OCI-LY3 (cell line): ENCODE measurements around the gene GAMT.

ENCODE experiments used
- CTCF ChIP-seq: fragments of 200-600, 300-600 bp; sonication (generic); IDR thresholded peaks from 2 replicates; pipeline ENCODE4 v1.5.1; 2014; ENCODE audit warnings: antibody characterized with exemption, low read length, low read depth
- EZH2phosphoT487 ChIP-seq: fragments of 200-600 bp; shearing (Covaris generic); IDR thresholded peaks from 2 replicates; pipeline ENCODE4 v1.6.1; 2018; ENCODE audit warnings: antibody characterized with exemption, mixed run types, low read depth

- no peak for TF ChIP-seq CTCF
- TF ChIP-seq EZH2phosphoT487, result no peak
Measured at GRCh38 chr19:1421958-1422305, 20.6 kb upstream of the GAMT start.
